Activated naive CD4-positive, alpha-beta T cell (primary cell): ENCODE results near the gene CBLL1.

ENCODE experiments used
- DNase-seq, 4 experiments: peaks; one replicate each; lab custom pipeline; 2025; lab: John Stamatoyannopoulos, UW

The CBLL1 gene

GRCh38 chr7:107810626-107811025 is 66.7 kb downstream of the CBLL1 start:
- DNase-seq: no peak
